HG03159 (cell line): ENCODE measurements around the gene PSMB3.

ENCODE experiments used
- ATAC-seq: cut with Tn5 transposase; IDR thresholded peaks from one replicate; pipeline ENCODE4 v1.9.1; 2021; ENCODE audit warnings: mild to moderate bottlenecking, moderate library complexity; ENCODE audit not compliant: unreplicated experiment

Gene PSMB3

DNA sequence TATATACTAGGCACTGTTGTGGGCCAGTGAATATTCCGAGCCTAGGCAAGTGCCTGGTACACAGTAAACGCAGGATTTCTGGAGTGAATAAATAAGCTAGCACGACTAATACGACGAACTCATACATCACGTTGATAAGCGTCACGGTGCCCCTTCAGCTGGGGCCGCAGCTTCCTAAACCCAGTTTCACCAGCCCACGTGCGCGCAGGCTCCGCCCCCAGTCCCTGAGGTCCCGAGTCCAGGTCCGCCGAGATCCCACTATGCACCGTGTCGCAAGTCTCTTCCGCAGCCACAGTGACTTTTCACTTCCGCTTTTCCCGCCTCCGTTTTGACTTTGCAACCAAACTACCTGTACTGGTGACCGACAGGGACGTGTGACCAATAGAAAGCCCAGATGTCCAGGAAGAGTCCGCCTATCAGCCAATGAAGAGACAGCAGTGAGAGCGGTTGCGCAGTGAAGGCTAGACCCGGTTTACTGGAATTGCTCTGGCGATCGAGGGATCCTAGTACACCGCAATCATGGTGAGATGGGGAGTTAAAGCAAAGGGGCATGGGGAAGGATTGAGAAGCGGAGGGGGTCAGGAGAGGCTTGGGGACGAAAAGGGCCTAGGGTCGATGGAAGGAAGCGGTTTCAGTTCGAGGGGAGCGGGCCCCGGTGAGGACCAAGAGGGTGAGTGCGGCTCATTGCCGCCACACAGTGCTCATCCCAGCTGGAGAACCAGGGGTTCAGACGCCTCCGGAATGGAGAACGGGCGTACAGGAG lies at the start of gene PSMB3:
Gene PSMB3 (plus strand): TSS at position 434 of the 763 bp plus-strand sequence. CDS start 86 bp downstream, at position 520.
- peak; percentile 80 for ATAC-seq

- ATAC-seq, result no peak
Measured at GRCh38 chr17:38702916-38703741, 49.4 kb upstream of the PSMB3 start.

DNA sequence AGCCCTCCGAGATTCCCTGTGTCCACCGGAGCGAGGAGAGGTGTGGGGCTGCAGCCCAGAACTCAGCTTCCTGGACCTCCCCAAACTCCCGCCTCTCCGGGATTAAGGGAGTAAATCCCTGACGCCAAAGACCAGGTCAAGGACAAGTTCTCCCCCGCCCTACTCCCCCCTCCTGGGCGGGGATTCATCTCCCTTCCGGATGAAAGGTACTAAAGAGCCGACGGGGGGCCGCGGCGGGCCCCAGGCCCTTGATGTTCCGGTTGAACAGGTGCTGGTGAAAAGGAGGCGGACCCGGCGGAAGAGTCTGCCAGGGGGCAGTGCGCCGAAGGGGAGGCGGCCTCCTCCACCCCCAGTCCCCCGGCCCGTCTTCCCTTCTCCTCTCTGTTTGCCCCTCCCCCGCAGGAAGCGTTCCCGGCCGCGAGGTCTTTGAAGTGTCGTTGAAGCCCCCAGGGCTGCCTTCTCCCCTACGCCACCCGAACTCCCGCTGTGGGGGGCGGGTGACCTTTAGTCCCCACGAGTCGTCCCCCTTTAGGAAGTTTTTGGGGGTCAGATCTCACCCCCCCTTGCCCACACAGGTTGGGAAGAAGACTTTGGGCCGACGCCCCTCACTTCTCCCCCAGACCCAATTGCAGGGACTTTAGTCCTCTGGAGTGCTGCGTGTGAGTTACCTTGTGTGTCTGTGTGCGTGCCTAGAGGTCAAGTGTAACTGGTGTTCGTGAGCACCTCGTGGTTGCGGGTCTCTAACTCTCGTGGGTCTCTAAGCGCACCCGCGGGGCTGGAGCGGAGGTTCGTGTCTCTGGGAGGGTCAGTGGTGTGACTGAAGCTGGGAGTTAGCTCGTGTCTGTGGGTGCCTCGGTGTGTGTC lies 48.6 kb upstream of the PSMB3 start:
- no peak for ATAC-seq

- ATAC-seq, result no peak
Measured at GRCh38 chr17:38704606-38705522, 47.7 kb upstream of the PSMB3 start, which contains the start of gene MLLT6. MLLT6 (plus strand) TSS chr17:38705273; CDS start chr17:38705633, 360 bp downstream.

- ATAC-seq, result no peak
Measured at GRCh38 chr17:38705523-38705802, 47.1 kb upstream of the PSMB3 start.

- ATAC-seq, result no peak
Measured at GRCh38 chr17:38705803-38706504, 46.6 kb upstream of the PSMB3 start.

DNA sequence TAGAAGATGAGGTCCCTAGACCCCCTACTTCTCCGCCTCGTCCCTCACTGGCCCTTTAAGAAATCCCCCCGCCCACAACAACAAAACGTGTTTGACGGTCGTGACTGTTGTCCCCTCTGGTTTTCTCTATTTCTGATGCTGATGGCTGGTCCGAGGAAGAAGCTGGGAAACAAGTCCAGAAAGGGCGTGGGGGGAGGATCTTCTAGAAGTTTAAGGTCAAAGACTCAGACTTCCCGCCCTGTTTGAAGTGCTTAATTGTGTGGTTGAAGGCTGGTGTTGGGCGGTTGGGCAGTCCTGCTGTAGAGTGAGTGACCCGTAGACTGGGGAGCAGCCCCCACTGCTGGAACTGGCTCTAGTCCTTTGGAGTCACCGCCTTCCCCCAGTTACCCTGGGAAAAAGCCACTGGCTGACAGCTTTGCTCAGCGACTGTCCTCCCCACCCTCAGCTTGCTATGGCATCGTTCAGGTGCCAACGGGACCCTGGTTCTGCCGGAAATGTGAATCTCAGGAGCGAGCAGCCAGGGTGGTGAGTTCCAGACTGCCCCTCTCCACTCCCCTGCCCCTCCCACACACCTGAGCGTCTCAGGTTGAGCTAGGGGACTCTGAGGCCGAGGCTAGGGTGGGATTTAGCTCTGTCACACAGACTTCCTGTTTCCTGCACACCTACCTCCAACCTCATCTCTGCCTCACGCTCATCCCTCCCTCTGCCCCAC lies 45.9 kb upstream of the PSMB3 start:
- ATAC-seq, result no peak

DNA sequence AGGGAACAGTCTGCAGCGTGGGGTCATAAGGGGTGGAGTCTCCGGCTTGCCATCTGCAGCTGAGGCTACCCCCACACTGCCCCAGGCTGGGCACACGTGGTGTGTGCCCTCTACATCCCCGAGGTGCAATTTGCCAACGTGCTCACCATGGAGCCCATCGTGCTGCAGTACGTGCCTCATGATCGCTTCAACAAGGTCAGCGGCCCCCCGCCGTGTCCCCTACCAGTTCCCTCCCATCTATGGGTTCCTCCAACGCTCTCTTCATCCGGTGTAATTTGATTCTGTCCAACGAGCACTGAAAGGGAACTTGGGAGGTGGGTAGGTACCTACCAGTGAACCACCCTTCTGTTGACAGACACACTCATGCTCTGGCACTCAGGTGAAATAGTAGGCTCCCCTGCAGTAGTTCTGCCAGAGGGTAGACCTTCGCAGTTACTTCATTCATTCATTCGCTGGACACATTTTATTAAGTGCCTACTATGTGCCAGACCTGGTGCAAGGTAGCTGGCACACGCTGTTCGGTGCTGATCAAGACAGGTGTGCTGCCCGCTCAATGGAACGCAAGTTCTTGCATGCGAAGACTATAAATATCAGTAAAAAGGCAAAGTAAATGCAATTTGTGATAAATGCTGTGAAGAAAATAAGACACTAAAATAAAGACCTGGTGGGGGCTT lies 44.7 kb upstream of the PSMB3 start:
- ATAC-seq, result no peak

GRCh38 chr17:38709104-38709820 lies 43.3 kb upstream of the PSMB3 start:
- ATAC-seq, result no peak

DNA sequence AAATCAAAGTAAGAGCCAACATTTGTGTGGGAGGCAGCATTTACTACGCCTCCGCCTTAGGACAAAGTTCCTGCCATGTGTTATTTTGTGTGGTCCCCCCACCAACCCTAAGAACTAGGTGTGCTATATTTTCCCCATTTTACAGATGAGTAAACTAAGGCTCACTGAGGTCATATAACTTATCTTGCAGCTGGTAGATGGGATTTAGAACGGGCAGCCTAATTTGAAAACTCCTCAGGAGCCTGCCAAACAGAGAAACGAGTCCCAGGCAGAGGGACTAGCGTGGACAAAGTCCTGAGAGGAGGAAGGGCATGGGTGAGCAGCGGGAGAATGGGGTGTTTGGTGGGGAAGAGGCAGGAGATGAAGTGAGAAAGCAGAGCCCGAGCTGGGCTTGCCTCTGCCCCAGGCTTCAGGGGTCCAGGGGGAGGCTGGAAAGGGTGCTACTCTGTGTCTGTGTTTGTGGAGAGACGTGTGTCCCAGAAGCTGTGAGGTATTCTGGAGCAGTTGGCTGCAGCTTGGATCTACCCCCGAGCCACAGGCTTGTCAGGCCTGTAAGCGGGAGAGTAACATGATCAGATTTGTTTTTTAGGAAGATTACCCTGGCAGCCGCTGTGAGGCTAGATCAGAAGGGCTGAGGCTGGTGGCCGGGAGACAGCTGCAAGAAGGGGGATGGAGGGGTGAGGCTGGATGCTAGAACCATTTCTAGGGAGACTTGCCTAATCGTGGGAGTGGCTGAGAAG lies 42.5 kb upstream of the PSMB3 start:
- no peak for ATAC-seq

DNA sequence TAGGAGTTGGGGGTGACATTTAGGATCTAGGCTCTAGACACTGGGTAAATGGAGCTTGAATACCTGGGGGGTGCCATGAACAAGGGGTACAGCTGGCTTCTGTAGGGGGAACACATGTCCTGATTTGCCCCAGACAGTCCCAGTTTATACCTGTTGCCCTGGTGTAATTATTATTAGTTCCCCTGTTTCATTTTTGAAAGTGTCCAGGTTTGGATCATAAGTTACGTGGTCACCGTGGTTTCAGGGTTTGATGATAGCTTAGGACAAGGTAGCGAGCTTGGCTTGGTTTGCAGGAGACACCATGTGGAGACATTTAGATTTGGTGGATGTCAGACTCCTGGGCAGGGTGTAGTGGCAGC lies 42.0 kb upstream of the PSMB3 start:
- ATAC-seq, result no peak

DNA sequence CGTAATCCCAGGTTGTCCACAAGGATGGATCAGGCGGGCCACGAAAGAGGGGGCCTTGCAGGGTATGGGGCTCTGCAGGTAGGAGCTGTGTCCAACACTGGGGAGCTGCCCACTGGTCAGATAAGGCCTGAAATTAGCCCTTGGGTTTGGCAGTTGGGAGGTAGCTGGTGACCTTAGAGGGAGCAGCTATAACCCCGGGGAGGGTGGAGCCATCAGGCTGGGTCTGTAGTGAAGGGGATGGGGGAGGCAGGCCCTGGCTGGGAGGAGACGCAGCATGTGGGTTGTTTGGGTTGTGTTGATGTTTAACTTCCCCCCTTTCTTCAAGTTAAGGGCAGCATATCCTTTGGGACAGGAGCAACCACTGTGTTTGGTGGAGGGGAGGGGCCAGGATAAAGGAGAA lies 41.6 kb upstream of the PSMB3 start:
- no peak for ATAC-seq

GRCh38 chr17:38711792-38712571 lies 40.6 kb upstream of the PSMB3 start:
- ATAC-seq, result no peak

- ATAC-seq, result no peak
Measured at GRCh38 chr17:38712593-38712992, 39.9 kb upstream of the PSMB3 start.

DNA sequence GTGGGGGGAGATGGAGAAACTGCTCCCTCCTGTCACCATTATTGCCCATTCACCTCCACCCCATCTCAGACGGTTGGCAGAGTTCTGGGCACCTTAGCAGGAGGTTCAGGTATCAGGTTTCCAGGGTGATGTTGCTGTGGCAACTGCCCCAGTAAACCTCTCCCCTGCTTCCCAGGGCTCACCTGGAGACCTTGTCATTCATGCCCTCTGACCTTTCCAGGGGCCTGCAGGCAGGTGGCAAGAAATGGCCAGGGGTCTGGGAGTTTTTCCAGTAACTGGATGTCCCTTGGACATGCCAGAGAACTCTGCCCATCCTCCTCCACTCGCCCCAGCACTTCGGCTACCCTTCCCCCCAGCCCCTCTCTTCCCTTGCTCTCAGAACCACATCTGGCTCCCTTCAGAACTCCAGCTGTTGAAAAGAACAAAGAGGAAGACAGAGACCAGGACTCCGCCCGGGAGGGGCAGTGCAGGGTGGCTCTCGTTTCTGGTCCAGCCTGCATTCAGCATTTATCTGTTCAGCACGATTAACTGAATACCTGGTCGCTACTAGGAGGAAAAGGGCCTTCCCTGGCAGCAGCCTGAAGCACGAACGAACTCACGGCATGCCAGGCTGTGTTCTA lies 39.0 kb upstream of the PSMB3 start:
- no peak for ATAC-seq
